Liver (tissue), 3 donors: ENCODE data around the gene PLAC1.

Experiments used
- ATF3 ChIP-seq: IDR thresholded peaks from 2 replicates; pipeline ENCODE4 v1.6.1; 2016; ENCODE audit warnings: antibody characterized with exemption
- CTCF ChIP-seq: fragments of 150-350 bp; IDR thresholded peaks from 2 replicates; pipeline ENCODE4 v1.5.1; 2017; ENCODE audit warnings: improper control_type of control experiment, low read depth, low read length; ENCODE audit not compliant: missing input control
- FOXA1 ChIP-seq: IDR thresholded peaks from 2 replicates; pipeline ENCODE4 v1.6.1; 2016; ENCODE audit warnings: antibody characterized with exemption
- GABPA ChIP-seq, 2 donors: IDR thresholded peaks in 1 of 2; conservative IDR thresholded peaks in 1 of 2; 2 replicates each; pipeline ENCODE4 v1.6.1; 2016; ENCODE audit warnings: antibody characterized with exemption in 2 of 2, mild to moderate bottlenecking in 1 of 2, moderate library complexity in 1 of 2
- HNF4A ChIP-seq, 2 donors: conservative IDR thresholded peaks; 2 replicates each; pipeline ENCODE4 v1.6.1; 2016; ENCODE audit warnings: antibody characterized with exemption in 2 of 2, mild to moderate bottlenecking in 2 of 2
- MAX ChIP-seq: IDR thresholded peaks from 2 replicates; pipeline ENCODE4 v1.6.1; 2016; ENCODE audit warnings: antibody characterized with exemption
- REST ChIP-seq: IDR thresholded peaks from 2 replicates; pipeline ENCODE4 v1.6.1; 2016; ENCODE audit warnings: antibody characterized with exemption, mild to moderate bottlenecking
- TAF1 ChIP-seq: conservative IDR thresholded peaks from 2 replicates; pipeline ENCODE4 v1.6.1; 2016; ENCODE audit warnings: antibody characterized with exemption, mild to moderate bottlenecking
- YY1 ChIP-seq: IDR thresholded peaks from 2 replicates; pipeline ENCODE4 v1.6.1; 2016; ENCODE audit warnings: antibody characterized with exemption, mild to moderate bottlenecking
- donor health status: healthy.
- donor health status: healthy.

- no peak for TF ChIP-seq CTCF
- TF ChIP-seq YY1: no peak
- no peak for TF ChIP-seq REST
- no peak for TF ChIP-seq MAX
- no peak for TF ChIP-seq TAF1
- no peak for TF ChIP-seq ATF3
- TF ChIP-seq HNF4A (conservative IDR thresholded peaks at IDR 0.05): no peak
- no peak for TF ChIP-seq GABPA (IDR thresholded peaks at IDR 0.05 in 1 of 2, conservative IDR thresholded peaks at IDR 0.05 in 1 of 2)
- TF ChIP-seq FOXA1: no peak
Observed at GRCh38 chrX:134613396-134613795, 44.9 kb downstream of the PLAC1 start.
